ENCODE data around the gene SCIN. TPM values are rescaled to one million over a fixed set of nuclear protein-coding genes. Genes with fewer than 3 reads are reported as not detected.
"Not testable (repeated sequence)": the region's sequence is repeated elsewhere in the genome, so short reads cannot be mapped to it uniquely, and the experiment has no call there.

The SCIN gene
- total RNA-seq, 1 donor from 2014 or later: under 0.01 TPM

GRCh38 chr7:12686891-12687717, 116.6 kb downstream of the SCIN start, which contains the start of gene ARL4A:
Gene ARL4A (plus strand): TSS chr7:12687633. CDS start chr7:12688255, 622 bp downstream.
- DNase-seq (ENCODE audit: low read depth, low spot score): peak; percentile 97

- DNase-seq (ENCODE audit: low read depth, low spot score): no peak
Measured at GRCh38 chr7:12687718-12688171, 117.2 kb downstream of the SCIN start.

GRCh38 chr7:12688485-12689170, 118.1 kb downstream of the SCIN start:
- DNase-seq (ENCODE audit: low read depth, low spot score): not testable (repeated sequence)

- DNase-seq (ENCODE audit: low read depth, low spot score): no peak
Measured at GRCh38 chr7:12689451-12689850, 118.9 kb downstream of the SCIN start.

- no peak for DNase-seq (ENCODE audit: low read depth, low spot score)
Measured at GRCh38 chr7:12690041-12690878, 119.7 kb downstream of the SCIN start.

- not testable (repeated sequence) for DNase-seq (ENCODE audit: low read depth, low spot score)
Measured at GRCh38 chr7:12691388-12691787, 120.9 kb downstream of the SCIN start.

- no peak for DNase-seq (ENCODE audit: low read depth, low spot score)
Measured at GRCh38 chr7:12692035-12692434, 121.5 kb downstream of the SCIN start.

GRCh38 chr7:12692479-12693259, 122.1 kb downstream of the SCIN start:
- no peak for DNase-seq (ENCODE audit: low read depth, low spot score)

- DNase-seq (ENCODE audit: low read depth, low spot score): no peak
Measured at GRCh38 chr7:12694817-12695216, 124.3 kb downstream of the SCIN start.

- no peak for DNase-seq (ENCODE audit: low read depth, low spot score)
Measured at GRCh38 chr7:12695965-12696364, 125.4 kb downstream of the SCIN start.

- DNase-seq (ENCODE audit: low read depth, low spot score): no peak
Measured at GRCh38 chr7:12699299-12699698, 128.8 kb downstream of the SCIN start.

- DNase-seq (ENCODE audit: low read depth, low spot score): no peak
Measured at GRCh38 chr7:12701433-12701832, 130.9 kb downstream of the SCIN start.

GRCh38 chr7:12703881-12704280, 133.4 kb downstream of the SCIN start:
- no peak for DNase-seq (ENCODE audit: low read depth, low spot score)

GRCh38 chr7:12705878-12706277, 135.4 kb downstream of the SCIN start:
- no peak for DNase-seq (ENCODE audit: low read depth, low spot score)

- DNase-seq (ENCODE audit: low read depth, low spot score): no peak
Measured at GRCh38 chr7:12706900-12707536, 136.5 kb downstream of the SCIN start.

GRCh38 chr7:12708314-12708713, 137.8 kb downstream of the SCIN start:
- no peak for DNase-seq (ENCODE audit: low read depth, low spot score)
